Daoy (cell line): ENCODE results near the gene NEDD4. TPM values are rescaled to one million over a fixed set of nuclear protein-coding genes. Genes with fewer than 3 reads are reported as not detected.
"Not testable (repeated sequence)": the region's sequence is repeated elsewhere in the genome, so short reads cannot be mapped to it uniquely, and the experiment has no call there.

Experiments used
- DNase-seq: peaks from one replicate; pipeline ENCODE4 v3.0.0-alpha.2; 2015; ENCODE audit warnings: low read depth
- total RNA-seq: library from RNA; depleted of rRNA; stranded (reverse); fragments of >200 nt; shearing (Covaris generic); gene quantifications from 2 replicates; pipeline ENCODE4 v1.2.3, GENCODE V29; 2014

NEDD4 gene
- total RNA-seq, 1 experiment from 2014 or later: 27.9 TPM

DNA sequence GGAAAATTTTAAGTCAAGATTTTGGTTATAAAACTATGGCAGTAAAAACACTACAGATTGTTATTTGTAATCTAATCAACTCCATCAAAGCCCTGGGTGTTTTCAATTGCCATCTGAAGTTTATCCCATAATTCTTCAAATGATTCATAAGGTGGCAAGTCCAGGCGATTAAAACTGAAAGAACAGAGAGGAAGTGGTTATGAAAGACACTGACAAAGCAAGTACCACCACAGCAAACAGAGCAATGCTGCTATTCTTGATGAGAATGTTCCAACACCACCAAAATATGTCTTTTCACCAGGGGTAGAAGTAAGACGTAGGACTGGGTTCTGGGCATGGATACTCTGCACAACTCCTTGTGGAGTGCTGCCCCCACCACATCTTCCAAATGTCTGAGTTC lies 163.6 kb downstream of the NEDD4 start:
- no peak for DNase-seq

GRCh38 chr15:55827955-55828354 lies 165.5 kb downstream of the NEDD4 start:
- no peak for DNase-seq

DNA sequence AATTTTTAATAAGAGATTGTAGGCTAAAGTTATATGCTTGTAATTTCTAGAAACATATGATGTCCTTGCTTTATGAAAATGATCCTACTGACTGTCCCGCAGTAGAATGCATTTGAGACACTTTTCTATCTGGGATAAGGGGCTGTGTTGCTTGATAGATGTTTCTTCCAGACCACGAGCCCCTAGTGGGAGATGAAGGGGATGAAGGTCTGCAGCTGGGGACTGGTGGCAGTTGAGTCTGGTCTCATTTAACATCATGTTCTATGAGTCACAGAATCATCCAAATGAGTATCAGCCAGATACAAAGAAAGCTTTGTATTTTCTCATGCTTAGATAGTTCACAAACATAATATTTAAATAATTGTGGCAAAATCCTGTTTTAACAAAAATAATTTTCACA lies 166.2 kb downstream of the NEDD4 start:
- no peak for DNase-seq

DNA sequence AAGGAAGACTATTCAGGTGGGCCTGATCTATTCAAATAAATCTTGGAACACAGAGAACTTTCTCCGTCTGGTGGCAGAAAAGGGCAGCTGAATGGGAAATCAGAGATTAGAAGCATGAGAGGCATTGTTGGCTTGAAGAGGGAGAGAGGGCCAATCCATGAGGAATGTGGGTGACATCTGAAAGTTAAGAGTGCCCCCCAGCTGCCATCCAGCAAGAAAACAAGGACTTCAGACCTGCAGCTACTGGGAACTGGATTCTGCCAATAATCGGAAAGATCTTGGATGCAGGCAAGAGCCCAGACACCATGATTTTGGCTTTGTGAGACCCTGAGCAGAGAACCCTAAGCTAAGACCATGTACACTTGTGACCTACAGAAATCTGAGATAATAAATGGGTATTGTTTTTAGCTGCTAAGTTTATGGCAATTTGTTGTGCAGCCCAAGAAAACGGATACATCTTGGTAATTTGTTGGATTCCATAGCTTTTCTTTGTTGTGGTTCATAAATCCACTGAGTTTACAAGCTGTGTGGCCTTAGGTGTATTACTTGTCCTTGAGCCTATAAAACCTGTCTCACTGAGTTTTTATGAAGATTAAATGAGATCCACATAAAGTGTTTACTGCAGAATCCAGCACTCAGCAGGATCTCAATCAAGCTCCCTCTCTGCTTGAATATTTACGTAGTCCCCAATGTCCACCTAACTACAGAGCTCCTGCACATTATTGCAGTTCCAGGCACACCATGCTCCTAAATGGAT lies 168.4 kb downstream of the NEDD4 start:
- no peak for DNase-seq

GRCh38 chr15:55823699-55824340 lies 169.6 kb downstream of the NEDD4 start:
- DNase-seq: no peak

DNA sequence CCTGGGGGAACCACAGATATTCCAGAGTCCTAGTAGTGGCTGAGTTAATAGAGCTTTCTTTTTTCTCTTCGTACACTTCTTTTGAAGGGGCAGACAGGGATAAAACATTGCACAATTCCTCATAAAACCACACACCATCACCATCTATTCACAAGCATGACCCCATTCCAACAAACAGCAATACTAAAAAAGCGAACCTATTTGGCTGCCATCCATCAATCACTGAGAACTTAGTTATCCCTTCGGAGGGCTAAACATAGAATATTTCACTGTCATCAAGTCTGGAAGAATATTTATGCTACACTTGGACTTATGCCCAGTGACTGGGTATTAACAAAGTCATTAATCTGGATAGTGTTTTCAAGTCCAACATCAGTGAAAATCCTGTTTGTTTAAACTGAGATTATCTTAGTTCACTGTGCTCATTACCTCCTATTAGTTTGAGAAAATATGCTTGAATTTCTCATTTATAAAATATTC lies 170.2 kb downstream of the NEDD4 start:
- DNase-seq: peak; percentile 13

DNA sequence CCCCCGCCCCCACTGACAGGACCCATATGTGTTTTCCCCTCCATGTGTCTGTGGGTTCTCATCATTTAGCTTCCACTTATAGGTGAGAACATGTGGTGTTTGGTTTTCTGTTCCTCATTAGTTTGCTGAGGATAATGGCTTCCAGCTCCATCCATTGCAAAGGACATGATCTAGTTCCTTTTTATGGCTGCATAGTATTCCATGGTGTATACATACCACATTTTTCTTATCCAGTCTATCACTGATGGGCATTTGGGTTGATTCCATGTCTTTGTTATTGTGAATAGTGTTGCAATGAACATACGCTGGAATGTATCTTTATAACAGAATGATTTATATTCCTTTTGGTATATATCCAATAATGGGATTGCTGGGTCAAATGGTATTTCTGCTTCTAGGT lies 171.7 kb downstream of the NEDD4 start:
- not testable (repeated sequence) for DNase-seq

GRCh38 chr15:55820043-55820442 lies 173.4 kb downstream of the NEDD4 start:
- DNase-seq: no peak

DNA sequence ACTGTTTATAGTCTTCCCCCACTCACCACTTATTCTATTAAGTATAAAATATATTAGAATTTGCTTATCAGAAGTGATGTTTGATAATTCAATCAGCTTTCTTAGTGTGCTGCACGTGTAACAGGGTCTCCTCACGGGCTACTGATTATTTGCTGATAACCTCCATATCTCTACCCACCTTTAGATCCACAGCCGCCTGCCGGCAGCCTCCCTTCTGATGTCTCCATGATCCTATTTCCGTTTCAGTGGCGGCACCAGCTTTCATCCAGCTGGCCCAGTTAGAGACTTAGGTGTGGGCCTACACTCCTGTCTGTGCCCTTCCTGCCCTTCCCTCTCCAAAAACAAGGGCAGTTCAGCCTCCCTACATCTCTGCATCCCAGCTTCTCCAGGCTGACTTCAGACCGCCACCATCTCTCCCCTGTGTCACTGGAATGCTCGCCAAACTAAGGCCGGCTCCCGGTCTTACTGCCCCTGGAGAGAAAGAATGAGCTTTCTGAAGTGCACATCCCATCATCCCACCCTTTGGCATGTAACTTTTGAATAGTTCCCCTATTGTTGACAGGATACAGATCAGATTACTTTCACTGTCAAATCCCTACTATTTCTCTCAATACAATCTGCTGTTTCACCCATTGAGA lies 173.9 kb downstream of the NEDD4 start:
- DNase-seq: no peak

DNA sequence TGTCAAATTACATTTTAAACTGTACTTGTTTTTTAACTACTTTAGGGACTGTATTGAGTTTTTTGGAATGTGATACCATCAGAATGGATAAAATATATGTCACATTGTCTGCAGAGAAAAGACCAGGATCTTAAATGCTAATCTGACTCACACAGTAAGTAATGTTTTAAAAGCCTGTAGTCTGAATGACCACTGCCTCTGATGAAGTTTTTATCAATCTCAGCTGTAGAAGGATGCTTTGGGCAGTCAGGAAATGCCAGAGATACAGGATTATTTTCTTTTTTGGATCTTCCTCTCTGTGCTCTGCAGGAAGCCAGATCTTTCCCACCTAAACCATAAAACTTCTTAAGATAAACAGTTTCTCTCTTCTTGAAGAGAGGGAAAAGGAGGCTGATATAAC lies 177.4 kb downstream of the NEDD4 start:
- DNase-seq: no peak

DNA sequence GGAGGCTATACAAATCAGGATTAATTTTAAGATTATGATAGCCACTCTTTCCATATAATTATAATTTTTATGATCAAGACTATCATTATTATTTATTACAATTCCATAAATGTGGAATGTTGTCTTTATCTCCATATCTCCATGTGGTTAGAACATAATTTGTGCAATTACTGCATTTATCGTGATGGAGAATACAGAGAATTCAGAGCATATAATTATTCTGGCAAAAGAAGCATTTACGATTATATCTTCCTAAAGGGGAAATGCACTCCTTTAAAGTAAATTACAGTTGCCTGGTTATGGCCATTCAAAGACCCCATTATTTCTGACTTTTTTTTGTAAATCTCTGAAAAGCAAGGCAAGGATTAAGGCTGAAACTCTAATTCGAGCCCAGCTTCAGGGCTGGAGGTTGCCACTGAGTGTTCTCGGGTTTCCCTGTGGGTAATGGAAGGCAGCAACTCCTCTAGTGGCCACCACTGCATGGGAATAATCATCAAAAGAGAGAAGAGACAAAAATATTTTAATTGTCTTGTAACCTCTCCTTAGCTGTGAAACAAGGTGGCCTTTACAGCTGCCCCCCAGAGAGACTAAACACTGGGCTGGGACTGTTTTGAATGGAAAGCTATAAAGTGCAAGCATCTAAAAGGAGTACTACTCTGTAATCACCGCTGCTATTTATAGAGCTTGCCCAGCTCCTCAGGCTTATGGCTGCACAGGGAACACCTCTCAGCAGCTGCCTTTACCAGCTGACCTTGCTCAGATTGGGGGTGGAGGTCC lies 190.6 kb downstream of the NEDD4 start:
- DNase-seq: no peak

- no peak for DNase-seq
These were observed 193.2 kb downstream of the NEDD4 start for GRCh38 chr15:55800216-55800615.

DNA sequence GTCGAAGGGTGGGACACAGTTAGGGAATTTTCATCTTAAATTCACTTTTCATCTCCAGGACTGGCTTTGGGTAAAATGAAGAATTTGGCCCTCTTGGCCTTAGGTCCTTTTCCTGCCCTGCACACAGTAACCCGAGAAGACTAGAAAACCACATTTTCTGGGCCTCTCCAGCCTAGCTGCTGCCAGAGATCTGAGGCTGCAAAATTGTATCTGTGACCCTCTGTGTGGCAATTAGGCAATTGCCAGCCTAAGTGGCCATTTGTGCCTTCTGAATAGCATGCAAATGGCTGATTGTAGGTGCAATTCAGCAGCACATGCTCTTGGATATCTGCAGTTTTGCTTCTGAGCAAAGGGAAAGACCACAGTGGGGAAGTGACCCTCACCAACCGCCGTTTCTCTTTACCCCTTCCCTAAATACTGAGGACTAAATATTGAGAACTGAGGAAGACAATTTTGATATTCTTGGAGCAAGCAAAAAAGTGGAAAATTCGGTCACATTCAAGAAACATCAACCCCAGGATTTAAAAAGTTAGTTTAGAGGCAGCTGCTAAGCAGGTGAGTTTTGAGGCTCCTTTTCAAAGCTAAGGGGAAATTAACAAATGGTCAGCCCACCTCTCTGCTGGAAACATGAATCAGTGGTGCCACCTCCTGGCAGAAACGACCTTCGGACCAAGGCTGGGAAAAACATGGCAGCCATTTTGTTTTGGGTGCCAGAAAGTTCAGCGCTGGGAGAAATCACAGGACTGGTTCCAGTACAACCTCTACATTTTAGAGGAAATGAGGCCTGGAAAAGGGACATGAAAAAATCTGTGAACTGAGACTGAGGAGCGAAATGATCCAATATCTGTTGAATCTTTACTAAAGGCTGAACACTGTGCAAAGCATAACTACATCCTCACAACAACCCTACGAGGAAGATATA lies 193.9 kb downstream of the NEDD4 start:
- DNase-seq: peak; percentile 64

- DNase-seq: peak; percentile 42
These were observed 197.0 kb downstream of the NEDD4 start for GRCh38 chr15:55796321-55796965.

GRCh38 chr15:55795031-55795430 lies 198.4 kb downstream of the NEDD4 start:
- no peak for DNase-seq

GRCh38 chr15:55791551-55792400 lies 201.6 kb downstream of the NEDD4 start:
- peak; percentile 75 for DNase-seq

DNA sequence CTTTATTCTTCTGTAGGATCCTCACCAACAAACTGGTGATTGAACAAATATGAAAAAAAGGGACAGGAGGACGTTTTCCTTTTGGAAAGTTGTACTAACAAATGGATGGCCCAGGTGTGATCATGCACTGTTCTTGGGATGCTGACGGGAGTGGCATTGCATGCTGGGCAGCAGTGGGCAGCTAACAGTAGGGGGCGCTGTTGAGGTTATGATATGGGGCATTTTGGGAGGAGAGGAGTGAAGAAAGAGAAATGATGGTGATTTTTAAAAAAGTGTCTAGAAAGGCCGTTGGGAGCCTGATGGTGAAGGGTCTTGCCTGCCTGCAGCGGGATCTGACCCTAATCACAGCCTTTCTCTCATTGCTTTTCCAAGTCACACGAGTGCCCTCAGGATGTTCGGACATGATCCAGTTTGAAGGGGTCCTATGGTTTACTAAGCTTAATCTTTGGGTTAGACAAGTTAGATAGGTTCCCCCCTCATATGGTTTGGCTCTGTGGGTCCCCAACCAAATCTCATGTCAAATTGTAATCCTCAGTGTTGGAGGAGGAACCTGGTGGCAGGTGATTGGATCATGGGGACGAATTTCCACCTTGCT lies 204.2 kb downstream of the NEDD4 start:
- DNase-seq: no peak

GRCh38 chr15:55786341-55786740 lies 207.1 kb downstream of the NEDD4 start:
- no peak for DNase-seq

GRCh38 chr15:55785593-55785992 lies 207.8 kb downstream of the NEDD4 start:
- not testable (repeated sequence) for DNase-seq
